Upper lobe of left lung (tissue), 4 donors: Measurements from ENCODE around the gene ITGB1BP1.

Experiments
- POLR2A ChIP-seq, 4 donors: fragments of 450-650 bp; IDR thresholded peaks; one replicate each; pipeline ENCODE4 v1.5.1; 2016 to 2017; ENCODE audit warnings: antibody characterized with exemption in 4 of 4, mild to moderate bottlenecking in 2 of 4
- POLR2AphosphoS5 ChIP-seq, 2 donors: sonication (generic); formaldehyde crosslinking; IDR thresholded peaks; one replicate each; pipeline ENCODE4 v1.5.1; 2017; ENCODE audit warnings: antibody characterized with exemption in 2 of 2
- TF ChIP-seq, protein P1 (sequence below), 6 experiments: fragments of 450-650 bp in 4 of 6; fragments of 200-600 bp in 2 of 6; sonication (generic) in 2 of 6; IDR thresholded peaks; one replicate each; pipeline ENCODE4 v1.5.1; 2016 to 2019; ENCODE audit warnings: antibody characterized with exemption in 6 of 6

DNA sequence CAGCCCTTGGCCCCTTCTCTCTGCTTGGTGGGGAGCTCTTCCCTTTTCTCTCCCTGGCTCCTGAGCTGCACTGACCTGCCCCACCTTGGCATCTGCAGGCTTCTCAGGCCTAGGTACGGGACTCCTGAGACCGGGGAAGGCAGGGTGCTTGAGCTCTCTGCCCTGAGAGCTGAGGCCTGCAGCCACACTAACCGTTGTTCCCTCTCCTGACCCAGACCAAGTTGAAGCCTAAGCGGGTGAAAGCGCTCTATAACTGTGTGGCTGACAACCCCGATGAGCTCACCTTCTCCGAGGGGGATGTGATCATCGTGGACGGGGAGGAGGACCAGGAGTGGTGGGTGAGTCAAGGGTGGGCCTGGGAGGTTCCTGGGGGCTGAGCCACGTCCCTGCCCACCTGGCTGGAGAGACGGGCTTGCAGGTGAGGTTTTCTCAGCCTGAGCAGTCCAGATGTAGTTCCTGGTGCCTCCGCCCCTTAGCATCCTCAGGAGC, 22.2 kb downstream of the ITGB1BP1 start:
- TF ChIP-seq, protein P1, sequence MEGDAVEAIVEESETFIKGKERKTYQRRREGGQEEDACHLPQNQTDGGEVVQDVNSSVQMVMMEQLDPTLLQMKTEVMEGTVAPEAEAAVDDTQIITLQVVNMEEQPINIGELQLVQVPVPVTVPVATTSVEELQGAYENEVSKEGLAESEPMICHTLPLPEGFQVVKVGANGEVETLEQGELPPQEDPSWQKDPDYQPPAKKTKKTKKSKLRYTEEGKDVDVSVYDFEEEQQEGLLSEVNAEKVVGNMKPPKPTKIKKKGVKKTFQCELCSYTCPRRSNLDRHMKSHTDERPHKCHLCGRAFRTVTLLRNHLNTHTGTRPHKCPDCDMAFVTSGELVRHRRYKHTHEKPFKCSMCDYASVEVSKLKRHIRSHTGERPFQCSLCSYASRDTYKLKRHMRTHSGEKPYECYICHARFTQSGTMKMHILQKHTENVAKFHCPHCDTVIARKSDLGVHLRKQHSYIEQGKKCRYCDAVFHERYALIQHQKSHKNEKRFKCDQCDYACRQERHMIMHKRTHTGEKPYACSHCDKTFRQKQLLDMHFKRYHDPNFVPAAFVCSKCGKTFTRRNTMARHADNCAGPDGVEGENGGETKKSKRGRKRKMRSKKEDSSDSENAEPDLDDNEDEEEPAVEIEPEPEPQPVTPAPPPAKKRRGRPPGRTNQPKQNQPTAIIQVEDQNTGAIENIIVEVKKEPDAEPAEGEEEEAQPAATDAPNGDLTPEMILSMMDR (IDR thresholded peaks at IDR 0.05): no peak
- no peak for TF ChIP-seq POLR2AphosphoS5 (IDR thresholded peaks at IDR 0.05)
- TF ChIP-seq POLR2A (IDR thresholded peaks at IDR 0.05): no peak
